H1 (cell line): ENCODE results near the gene FAM193A. TPM values are rescaled to one million over a fixed set of nuclear protein-coding genes. Genes with fewer than 3 reads are reported as not detected.

ENCODE experiments used
- CTCF ChIA-PET: fragments of 300-600 bp; sonication (Branson Sonifier 250); formaldehyde crosslinking; loops from one replicate; lab custom pipeline; 2021; ENCODE audit not compliant: partially characterized antibody; lab: Charles Lee
- POLR2A ChIA-PET: fragments of 300-600 bp; sonication (Branson Sonifier 250); formaldehyde crosslinking; loops from one replicate; lab custom pipeline; 2021; ENCODE audit warnings: inconsistent platforms; ENCODE audit not compliant: partially characterized antibody; lab: Charles Lee
- DNase-seq, 2 experiments: peaks; one replicate each; pipeline versions ENCODE4 v3.0.0 to v3.0.0-alpha.2; 2010 to 2022; ENCODE audit warnings: low spot score in 2 of 2, low read depth in 1 of 2, mixed read lengths in 1 of 2
- FAIRE-seq: peaks from 2 replicates; lab custom pipeline; 2011; peaks lifted over from hg19 to GRCh38; lab: Jason Lieb, UNC
- H2AFZ ChIP-seq: 2 replicates; pipeline ENCODE4 v1.8.1; 2012; ENCODE audit warnings: low read length, inconsistent platforms
- H2AK5ac ChIP-seq: 2 replicates; pipeline ENCODE4 v1.6.1; 2013; ENCODE audit warnings: low read depth, low read length
- H2BK120ac ChIP-seq: replicated peaks from 2 replicates; pipeline ENCODE3; 2013; ENCODE audit warnings: low read depth, low read length, inconsistent platforms
- H2BK12ac ChIP-seq: 2 replicates; pipeline ENCODE4 v1.6.1; 2013; ENCODE audit warnings: low read depth, low read length
- H2BK15ac ChIP-seq: 2 replicates; pipeline ENCODE4 v1.6.1; 2013; ENCODE audit warnings: low read length
- H2BK20ac ChIP-seq: 2 replicates; pipeline ENCODE4 v1.6.1; 2013; ENCODE audit warnings: low read length
- H2BK5ac ChIP-seq: 2 replicates; pipeline ENCODE4 v1.6.1; 2013; ENCODE audit warnings: low read depth, low read length
- H3K14ac ChIP-seq: 2 replicates; pipeline ENCODE4 v1.6.1; 2013; ENCODE audit warnings: inconsistent platforms; ENCODE audit not compliant: insufficient read length
- H3K18ac ChIP-seq: 2 replicates; pipeline ENCODE4 v1.6.1; 2013; ENCODE audit warnings: low read length; ENCODE audit errors: extremely low read depth
- H3K23ac ChIP-seq: 2 replicates; pipeline ENCODE4 v1.6.1; 2013; ENCODE audit warnings: inconsistent platforms; ENCODE audit not compliant: insufficient read length
- H3K23me2 ChIP-seq: 2 replicates; pipeline ENCODE4 v1.6.1; 2013; ENCODE audit warnings: low read depth, low read length
- H3K27ac ChIP-seq: 2 replicates; pipeline ENCODE4 v1.6.1; 2011; ENCODE audit warnings: low read depth, low read length, inconsistent platforms
- H3K27me3 ChIP-seq, 4 experiments: replicated peaks in 1 of 4; 1 replicate in 1 of 4; 2 replicates in 3 of 4; pipeline versions ENCODE4 v1.6.1 to v1.8.1; 2011 to 2013; ENCODE audit warnings: low read length in 3 of 4, mild to moderate bottlenecking in 3 of 4, inconsistent platforms in 2 of 4, mixed read lengths in 2 of 4, moderate library complexity in 1 of 4; ENCODE audit not compliant: control insufficient read depth in 3 of 4, insufficient read depth in 3 of 4; ENCODE audit errors: extremely low read depth in 1 of 4
- H3K36me3 ChIP-seq, 4 experiments: 2 replicates each; pipeline versions ENCODE4 v1.6.1 to v1.8.1; 2011 to 2013; ENCODE audit warnings: mild to moderate bottlenecking in 4 of 4, low read length in 3 of 4, moderate library complexity in 2 of 4, control low read depth in 1 of 4, inconsistent platforms in 1 of 4; ENCODE audit not compliant: insufficient read depth in 4 of 4, control insufficient read depth in 2 of 4
- H3K4ac ChIP-seq: replicated peaks from 2 replicates; pipeline ENCODE3; 2013; ENCODE audit warnings: low read length, low read depth, mixed read lengths, inconsistent platforms; ENCODE audit not compliant: insufficient read length
- H3K4me1 ChIP-seq, 4 experiments: replicated peaks in 1 of 4; 1 replicate in 1 of 4; 2 replicates in 3 of 4; pipeline versions ENCODE4 v1.6.1 to v1.8.1; 2011 to 2013; ENCODE audit warnings: low read length in 3 of 4, inconsistent platforms in 2 of 4, mixed read lengths in 1 of 4; ENCODE audit not compliant: insufficient read depth in 4 of 4, control insufficient read depth in 3 of 4
- H3K4me2 ChIP-seq, 2 experiments: 2 replicates each; pipeline versions ENCODE4 v1.6.1 to v1.8.1; 2011 to 2013; ENCODE audit warnings: low read depth in 2 of 2, low read length in 2 of 2, control low read depth in 1 of 2, inconsistent platforms in 1 of 2, mild to moderate bottlenecking in 1 of 2; ENCODE audit not compliant: insufficient read depth in 1 of 2
- H3K4me3 ChIP-seq, 4 experiments: fragments of 200-600, 300-600 bp in 1 of 4; sonication (generic), shearing (Covaris generic), sonication (Bioruptor Twin) in 1 of 4; 2 replicates each; pipeline versions ENCODE4 v1.5.1 to v1.8.1; 2011 to 2016; ENCODE audit warnings: low read length in 4 of 4, low read depth in 3 of 4, control low read depth in 2 of 4, inconsistent platforms in 2 of 4, mild to moderate bottlenecking in 2 of 4, mixed read lengths in 1 of 4, moderate library complexity in 1 of 4; ENCODE audit not compliant: insufficient read depth in 2 of 4; ENCODE audit errors: extremely low read depth in 1 of 4
- H3K56ac ChIP-seq: replicated peaks from 2 replicates; pipeline ENCODE3; 2013; ENCODE audit warnings: low read depth, mild to moderate bottlenecking, mixed read lengths, low read length, inconsistent platforms; ENCODE audit not compliant: insufficient read length
- H3K79me1 ChIP-seq: 2 replicates; pipeline ENCODE4 v1.6.1; 2013; ENCODE audit warnings: low read depth, low read length, control low read depth
- H3K79me2 ChIP-seq, 2 experiments: 2 replicates each; pipeline versions ENCODE4 v1.6.1 to v1.8.1; 2012 to 2013; ENCODE audit warnings: low read length in 2 of 2, mild to moderate bottlenecking in 2 of 2, inconsistent platforms in 1 of 2; ENCODE audit not compliant: insufficient read depth in 2 of 2, control insufficient read depth in 1 of 2
- H3K9ac ChIP-seq, 4 experiments: replicated peaks in 1 of 4; 1 replicate in 1 of 4; 2 replicates in 3 of 4; pipeline versions ENCODE4 v1.6.1 to v1.8.1; 2011 to 2013; ENCODE audit warnings: low read depth in 3 of 4, low read length in 3 of 4, control low read depth in 2 of 4, mild to moderate bottlenecking in 2 of 4, moderate library complexity in 2 of 4, inconsistent platforms in 1 of 4; ENCODE audit errors: extremely low read depth in 1 of 4
- H3K9me3 ChIP-seq, 2 experiments: 2 replicates each; pipeline versions ENCODE4 v1.6.1 to v1.8.1; 2012 to 2013; ENCODE audit warnings: mild to moderate bottlenecking in 2 of 2, moderate library complexity in 2 of 2, control low read depth in 1 of 2, inconsistent platforms in 1 of 2, low read depth in 1 of 2, low read length in 1 of 2, mixed read lengths in 1 of 2; ENCODE audit not compliant: insufficient read depth in 2 of 2
- H4K20me1 ChIP-seq, 2 experiments: replicated peaks in 1 of 2; 2 replicates each; pipeline versions ENCODE3 to v1.8.1; 2011 to 2013; ENCODE audit warnings: inconsistent platforms in 2 of 2, low read length in 2 of 2, mild to moderate bottlenecking in 1 of 2; ENCODE audit not compliant: insufficient read depth in 2 of 2, control insufficient read depth in 1 of 2
- H4K5ac ChIP-seq: 2 replicates; pipeline ENCODE4 v1.6.1; 2013; ENCODE audit warnings: low read length, low read depth, mixed read lengths, inconsistent platforms; ENCODE audit not compliant: insufficient read length
- H4K8ac ChIP-seq: 2 replicates; pipeline ENCODE4 v1.8.0; 2013; ENCODE audit warnings: mild to moderate bottlenecking, moderate library complexity, low read length, inconsistent platforms; ENCODE audit not compliant: insufficient read depth; ENCODE audit errors: extremely low read depth
- H4K91ac ChIP-seq: replicated peaks from 2 replicates; pipeline ENCODE3; 2013; ENCODE audit warnings: low read length, mixed read lengths, inconsistent platforms; ENCODE audit not compliant: insufficient read length
- GTF2F1 ChIP-seq: IDR thresholded peaks from 2 replicates; pipeline ENCODE4 v1.6.1; 2012; ENCODE audit warnings: low read depth, low read length, improper control_type of control experiment, borderline replicate concordance
- JUND ChIP-seq: IDR thresholded peaks from 2 replicates; pipeline ENCODE4 v1.6.1; 2011; ENCODE audit warnings: mild to moderate bottlenecking, improper control_type of control experiment, low read length
- whole genome bisulfite sequencing, 2 experiments: shearing (Covaris generic) in 1 of 2; methylation state at CpG; one replicate each; pipeline versions ENCODE4 v1.1.6 to v1.1.7; 2013 to 2015; ENCODE audit warnings: low lambda C conversion rate in 2 of 2, mixed read lengths in 2 of 2, inconsistent platforms in 1 of 2, low coverage in 1 of 2, missing lambda C conversion rate in 1 of 2; ENCODE audit not compliant: insufficient replicate concordance in 2 of 2, insufficient coverage in 1 of 2, insufficient read length in 1 of 2; ENCODE audit errors: extremely low coverage in 1 of 2, missing lambda C conversion rate in 1 of 2; 5-methylcytosine and 5-hydroxymethylcytosine counted together
- polyA plus RNA-seq, 7 experiments: library from polyadenylated mRNA; depleted of rRNA in 3 of 7; stranded (reverse) in 5 of 7; unstranded in 2 of 7; fragments of >200 nt in 5 of 7; fragments of 200-250 nt in 2 of 7; gene quantifications; 1 replicate in 5 of 7; 2 replicates in 1 of 7; 4 replicates in 1 of 7; pipeline versions ENCODE4 v1.2.1 to v1.2.3, GENCODE V29; 2011 to 2013; ENCODE audit warnings: missing spikeins in 2 of 7, mixed read lengths in 2 of 7
- total RNA-seq: library from RNA; stranded (reverse); fragmentation: NEBNext Ultra II Directional; extraction: Animal tissue kit (Norgen Biotek cat#: 25700); gene quantifications from 2 replicates; pipeline ENCODE4 v1.2.1, GENCODE V29; 2021

The FAM193A gene
- total and polyA plus RNA-seq, 2 of the 8 experiments (the other 6 are each of a cell fraction or from before 2014, with no cell fraction given) = 8.7 to 26.2 TPM

- H2AFZ ChIP-seq = no peak overlapping the region
- TF ChIP-seq JUND (no peak), GTF2F1 (no peak)
- H3K18ac ChIP-seq = 0 out of 2 replicates have a peak overlapping the region, but pooled peaks have one; percentile 24
- H3K9me3 ChIP-seq = no peaks in the 10 kb centered on the region
- H2BK5ac ChIP-seq = no peak overlapping the region
- H3K79me2 ChIP-seq = peaks cover 7 to 93% of the 10 kb centered on the region in 2 experiments
- no peak overlapping the region for H3K27ac ChIP-seq
- ChIA-PET POLR2A (interaction anchor here (2.1 kb wide), 1 partner anchor 35 kb away, joined by 6 read pairs; no protein-coding TSS in a partner anchor), CTCF (interaction anchor here (0.6 to 1.1 kb wide), 3 partner anchors 11 to 135 kb away, joined by 3 read pairs; no protein-coding TSS in a partner anchor)
- H3K14ac ChIP-seq = no peak overlapping the region
- H2BK15ac ChIP-seq = no peak overlapping the region
- H3K4me2 ChIP-seq = no peak overlapping the region
- H3K23me2 ChIP-seq = no peaks in the 10 kb centered on the region; the same call in 1 of the 2 replicates
- no peak overlapping the region for H2AK5ac ChIP-seq
- no peak overlapping the region for H3K56ac ChIP-seq
- no peak overlapping the region for H2BK20ac ChIP-seq
- no peaks in the 10 kb centered on the region for H3K36me3 ChIP-seq
- H3K27me3 ChIP-seq = no peaks in the 10 kb centered on the region
- H2BK12ac ChIP-seq = no peak overlapping the region
- H4K8ac ChIP-seq = no peak overlapping the region; the same call in 1 of the 2 replicates
- no peak overlapping the region for H4K5ac ChIP-seq
- peaks cover 24% of the 10 kb centered on the region for H3K79me1 ChIP-seq
- no peak overlapping the region for H3K4me3 ChIP-seq
- no peak overlapping the region for H4K91ac ChIP-seq
- no peak overlapping the region for H3K4ac ChIP-seq
- FAIRE-seq (no peak), DNase-seq (no peak)
- H3K9ac ChIP-seq = no peak overlapping the region
- 91% methylated on average over 11 of the region's 11 CpGs; no CpG with 5 or more reads in 1 of the 2 experiments for WGBS, 2 experiments
- H3K4me1 ChIP-seq = peaks cover 0 to 10% (median 5%) of the 10 kb centered on the region in 4 experiments; a peak in 6 of 7 replicates
- no peak overlapping the region for H3K23ac ChIP-seq
- H2BK120ac ChIP-seq = no peak overlapping the region
- H4K20me1 ChIP-seq = peaks cover 10 to 26% of the 10 kb centered on the region in 2 experiments
Measured at GRCh38 chr4:2570551-2571222, 34.2 kb downstream of the FAM193A start.
